Activated naive CD8-positive, alpha-beta T cell treated with anti-CD3 and anti-CD28 coated beads, Interleukin-2, amount 10 ng/mL, durations not matched to agents 7 days and 5 days (primary cell): ENCODE results near the gene AOC1. TPM values are rescaled to one million over a fixed set of nuclear protein-coding genes. Genes with fewer than 3 reads are reported as not detected.
"Not testable (repeated sequence)": the region's sequence is repeated elsewhere in the genome, so short reads cannot be mapped to it uniquely, and the experiment has no call there.

Experiments
- ATAC-seq: fragments of 150-1000 bp; cut with Tn5 transposase; one replicate; pipeline ENCODE4 v1.10.0; 2021; ENCODE audit warnings: low read depth, moderate library complexity
- POLR2A ChIA-PET: fragments of 350-600 bp; sonication (Branson Sonifier 250); formaldehyde crosslinking; loops from one replicate; lab custom pipeline; 2021; ENCODE audit warnings: antibody characterized with exemption; lab: Charles Lee
- DNase-seq: peaks from one replicate; pipeline ENCODE4 v3.0.0; 2021
- H3K27ac Mint-ChIP-seq: one replicate; pipeline ENCODE4 v1.8.0; 2022; ENCODE audit warnings: mild to moderate bottlenecking, mixed read lengths
- H3K27me3 Mint-ChIP-seq: one replicate; pipeline ENCODE4 v1.8.0; 2022; ENCODE audit warnings: mild to moderate bottlenecking, moderate library complexity, mixed read lengths
- H3K36me3 Mint-ChIP-seq: one replicate; pipeline ENCODE4 v1.8.0; 2021; ENCODE audit warnings: mild to moderate bottlenecking, mixed read lengths
- H3K4me1 Mint-ChIP-seq: one replicate; pipeline ENCODE4 v1.8.0; 2021; ENCODE audit warnings: mixed read lengths
- H3K4me3 Mint-ChIP-seq: one replicate; pipeline ENCODE4 v1.8.0; 2022; ENCODE audit warnings: mild to moderate bottlenecking, moderate library complexity, mixed read lengths
- H3K9me3 Mint-ChIP-seq: one replicate; pipeline ENCODE4 v1.8.0; 2021; ENCODE audit warnings: mixed read lengths
- total RNA-seq, 2 experiments: library from RNA; stranded (reverse); gene quantifications; one replicate each; pipeline ENCODE4 v1.2.3, GENCODE V29; 2021

AOC1 gene
- total RNA-seq, 2 experiments from 2014 or later = not detected

GRCh38 chr7:150902078-150903033 lies 50.0 kb downstream of the AOC1 start:
- Mint-ChIP-seq H3K27me3 (peaks cover 58% of the 10 kb centered on the region), H3K4me3 (no peak overlapping the region), H3K27ac (no peak overlapping the region), H3K9me3 (no peaks in the 10 kb centered on the region), H3K4me1 (peaks cover 4% of the 10 kb centered on the region), H3K36me3 (no peaks in the 10 kb centered on the region)
- ATAC-seq (no peak), DNase-seq (no peak)
- POLR2A ChIA-PET = no interaction called here

DNA sequence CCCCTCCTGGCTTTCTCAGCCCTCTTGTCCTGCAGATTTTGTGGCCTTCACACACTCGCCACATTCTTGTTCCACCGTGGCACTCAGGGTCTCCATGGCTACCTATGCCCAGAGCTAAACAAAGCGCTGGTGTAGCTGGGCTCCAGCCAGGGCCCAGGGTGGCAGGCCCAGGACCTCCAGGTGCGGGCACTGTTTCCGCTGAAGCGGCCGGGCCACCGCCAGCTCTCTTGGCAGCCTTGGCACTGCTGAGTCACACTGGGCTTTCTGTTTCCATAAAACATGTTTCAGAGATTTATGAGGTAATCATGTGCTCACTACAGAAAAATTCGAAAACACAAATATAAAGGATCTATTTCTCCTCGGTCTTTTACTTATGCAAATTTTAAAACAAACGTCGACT lies 51.3 kb downstream of the AOC1 start:
- H3K9me3 Mint-ChIP-seq = no peaks in the 10 kb centered on the region
- H3K4me1 Mint-ChIP-seq = peaks cover 2% of the 10 kb centered on the region
- H3K27me3 Mint-ChIP-seq = peaks cover 51% of the 10 kb centered on the region
- DNase-seq (no peak), ATAC-seq (no peak)
- H3K27ac Mint-ChIP-seq = no peak overlapping the region
- H3K4me3 Mint-ChIP-seq = no peak overlapping the region
- H3K36me3 Mint-ChIP-seq = no peaks in the 10 kb centered on the region
- POLR2A ChIA-PET = interaction anchor here (0.6 kb wide), 1 partner anchor 492 kb away, joined by 3 read pairs; no protein-coding TSS in a partner anchor

- no peak overlapping the region for H3K27ac Mint-ChIP-seq
- POLR2A ChIA-PET = no interaction called here
- peaks cover 50% of the 10 kb centered on the region for H3K27me3 Mint-ChIP-seq
- no peak for ATAC-seq
- H3K9me3 Mint-ChIP-seq = no peaks in the 10 kb centered on the region
- H3K4me3 Mint-ChIP-seq = no peak overlapping the region
- no peak for DNase-seq
- peaks cover 7% of the 10 kb centered on the region for H3K4me1 Mint-ChIP-seq
- H3K36me3 Mint-ChIP-seq = no peaks in the 10 kb centered on the region
These were observed 51.9 kb downstream of the AOC1 start for GRCh38 chr7:150904011-150904909.

DNA sequence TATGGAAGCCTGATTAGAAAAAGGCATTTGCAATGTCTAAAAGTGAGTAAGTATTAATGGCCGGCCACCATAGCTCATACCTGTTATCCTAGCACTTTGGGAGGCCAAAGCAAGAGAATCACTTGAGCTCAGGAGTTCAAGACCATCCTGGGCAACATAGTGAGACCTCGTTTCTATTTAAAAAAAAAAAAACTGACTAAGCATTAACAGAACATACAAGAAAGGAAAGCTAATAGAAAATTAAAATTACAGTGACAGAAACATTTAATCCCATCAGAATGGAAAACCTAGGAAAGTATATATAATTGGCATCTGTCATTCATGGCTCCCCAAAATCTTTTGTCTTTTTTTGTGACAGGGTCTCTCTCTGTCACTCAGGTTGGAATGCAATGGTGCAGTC lies 55.9 kb downstream of the AOC1 start:
- POLR2A ChIA-PET = interaction anchor here (0.7 to 0.9 kb wide), 2 partner anchors 55 to 434 kb away, joined by 3 read pairs; partner anchors contain the start of gene NUB1
- DNase-seq = no peak
- no peaks in the 10 kb centered on the region for H3K36me3 Mint-ChIP-seq
- no peak overlapping the region for H3K27ac Mint-ChIP-seq
- H3K27me3 Mint-ChIP-seq = peaks cover 57% of the 10 kb centered on the region
- peaks cover 12% of the 10 kb centered on the region for H3K4me1 Mint-ChIP-seq
- ATAC-seq = no peak
- H3K4me3 Mint-ChIP-seq = no peak overlapping the region
- H3K9me3 Mint-ChIP-seq = no peaks in the 10 kb centered on the region

DNA sequence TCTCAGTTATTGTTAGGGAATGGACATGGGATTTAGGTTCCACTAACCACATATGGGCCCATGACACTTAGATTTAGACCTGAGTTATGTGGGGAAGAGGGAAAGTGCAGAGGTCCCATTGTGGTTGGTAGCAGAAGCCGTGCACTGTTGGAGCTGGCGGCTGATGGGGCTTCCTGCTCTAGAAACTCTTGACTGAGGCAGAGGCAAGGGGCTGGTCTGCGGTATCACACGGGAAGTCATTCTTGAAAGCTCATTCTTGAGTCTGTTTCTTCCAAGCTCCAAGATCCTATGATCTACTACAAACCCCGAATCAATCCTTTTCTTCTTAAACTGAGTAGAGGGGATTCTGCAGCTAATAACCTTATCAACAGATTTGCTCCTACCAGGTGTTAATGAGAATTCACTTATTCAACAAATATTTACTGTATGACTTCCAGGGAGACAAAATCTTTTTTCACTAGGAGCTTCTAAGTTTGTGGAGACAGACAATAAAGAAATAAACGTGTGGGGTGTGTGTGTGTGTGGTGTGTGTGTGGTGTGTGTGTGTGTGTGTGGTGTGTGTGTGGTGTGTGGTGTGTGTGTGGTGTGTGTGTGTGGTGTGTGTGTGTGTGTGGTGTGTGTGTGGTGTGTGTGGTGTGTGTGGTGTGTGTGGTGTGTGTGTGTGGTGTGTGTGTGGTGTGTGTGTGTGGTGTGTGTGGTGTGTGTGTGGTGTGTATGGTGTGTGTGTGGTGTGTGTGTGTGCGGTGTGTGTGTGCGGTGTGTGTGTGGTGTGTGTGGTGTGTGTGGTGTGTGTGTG lies 57.1 kb downstream of the AOC1 start:
- Mint-ChIP-seq H3K4me3 (peak overlapping the region; percentile 52), H3K4me1 (peaks cover 12% of the 10 kb centered on the region), H3K9me3 (no peaks in the 10 kb centered on the region), H3K27ac (peak overlapping the region; percentile 61), H3K36me3 (no peaks in the 10 kb centered on the region), H3K27me3 (peaks cover 52% of the 10 kb centered on the region)
- peak; percentile 93 for ATAC-seq
- DNase-seq = peak; percentile 55
- POLR2A ChIA-PET = interaction anchor here (0.6 to 1.2 kb wide), 5 partner anchors 11 to 101 kb away, joined by 3 to 4 read pairs (median 3); no protein-coding TSS in a partner anchor

DNA sequence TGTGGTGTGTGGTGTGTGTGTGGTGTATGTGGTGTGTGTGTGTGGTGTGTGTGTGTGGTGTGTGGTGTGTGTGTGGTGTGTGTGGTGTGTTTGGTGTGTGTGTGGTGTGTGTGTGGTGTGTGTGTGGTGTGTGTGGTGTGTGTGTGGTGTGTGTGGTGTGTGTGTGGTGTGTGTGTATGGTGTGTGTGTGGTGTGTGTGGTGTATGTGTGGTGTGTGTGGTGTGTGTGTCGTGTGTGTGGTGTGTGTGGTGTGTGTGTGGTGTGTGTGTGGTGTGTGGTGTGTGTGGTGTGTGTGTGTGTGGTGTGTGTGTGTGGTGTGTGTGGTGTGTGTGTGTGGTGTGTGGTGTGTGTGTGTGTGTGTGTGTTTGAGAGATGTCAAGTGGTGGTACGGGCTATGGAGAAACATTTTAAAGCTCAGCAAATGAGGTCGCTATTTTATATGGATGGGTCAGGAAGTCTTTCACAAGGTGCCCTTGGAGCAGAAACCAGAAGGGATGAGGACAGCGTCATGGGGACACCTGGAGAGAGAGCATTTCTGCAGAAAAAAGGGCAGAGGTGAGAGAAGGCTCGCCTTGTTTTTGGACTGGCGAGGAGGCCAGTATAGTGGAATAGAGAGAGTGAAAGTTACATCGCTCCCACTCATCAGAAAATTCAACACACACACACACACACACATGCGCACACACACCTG lies 58.1 kb downstream of the AOC1 start:
- H3K9me3 Mint-ChIP-seq, H3K36me3 Mint-ChIP-seq, DNase-seq, H3K27ac Mint-ChIP-seq, ATAC-seq, H3K4me3 Mint-ChIP-seq: not testable (repeated sequence)
- Mint-ChIP-seq H3K27me3 (peaks cover 51% of the 10 kb centered on the region), H3K4me1 (peaks cover 15% of the 10 kb centered on the region)
- POLR2A ChIA-PET = interaction anchor here (0.6 to 0.7 kb wide), 2 partner anchors 13 to 39 kb away, joined by 3 read pairs; no protein-coding TSS in a partner anchor

DNA sequence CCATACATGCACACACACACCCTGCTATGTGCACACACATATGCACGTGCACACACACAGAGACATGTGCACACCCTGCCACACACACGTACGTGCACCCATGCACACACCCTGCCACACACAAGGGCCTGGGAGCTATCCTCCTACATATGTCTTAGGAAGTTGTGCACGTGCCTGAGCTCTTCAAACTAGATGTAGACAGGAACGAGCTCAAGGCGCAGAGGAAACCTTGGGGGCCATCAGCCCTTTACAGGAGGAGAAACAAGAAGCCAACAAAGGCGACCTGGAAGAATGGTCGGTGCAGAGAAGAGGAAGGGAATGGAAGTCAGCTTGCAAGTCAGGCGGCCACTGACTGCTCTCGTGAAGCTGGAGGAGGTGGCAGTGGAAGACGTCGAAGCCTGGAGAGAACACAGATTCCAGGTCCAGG lies 58.7 kb downstream of the AOC1 start:
- peaks cover 51% of the 10 kb centered on the region for H3K27me3 Mint-ChIP-seq
- DNase-seq (no peak), ATAC-seq (no peak)
- no peaks in the 10 kb centered on the region for H3K9me3 Mint-ChIP-seq
- no peak overlapping the region for H3K4me3 Mint-ChIP-seq
- POLR2A ChIA-PET = interaction anchor here (0.6 to 0.7 kb wide), 2 partner anchors 12 to 38 kb away, joined by 3 read pairs; no protein-coding TSS in a partner anchor
- H3K4me1 Mint-ChIP-seq = peaks cover 16% of the 10 kb centered on the region
- H3K27ac Mint-ChIP-seq = no peak overlapping the region
- H3K36me3 Mint-ChIP-seq = no peaks in the 10 kb centered on the region

Other genes with a start within 250 kb of the AOC1 start
- 100 to 1,000 TPM; 124 to 130 TPM for gene GIMAP6, start 220.1 kb upstream of the AOC1 start, total RNA-seq
- gene GIMAP2, start 166.8 kb upstream of the AOC1 start, total RNA-seq = 100 to 1,000 TPM; 139 to 140 TPM
- 10 to 100 TPM; 42.1 to 43.0 TPM for gene GIMAP1, start 135.9 kb upstream of the AOC1 start, total RNA-seq
- 100 to 1,000 TPM; 112 to 123 TPM for gene GIMAP5, start 115.1 kb upstream of the AOC1 start, total RNA-seq
- gene TMEM176B, start 52.2 kb upstream of the AOC1 start, total RNA-seq = under 1 TPM; 0.61 to 0.82 TPM
- gene TMEM176A, start 51.7 kb upstream of the AOC1 start, total RNA-seq = under 1 TPM in 1 of 2 experiments, not detected in 1; 0.54 TPM
- under 1 TPM; 0.50 to 0.54 TPM for gene KCNH2, start 125.8 kb downstream of the AOC1 start, total RNA-seq
- gene NOS3, start 138.5 kb downstream of the AOC1 start, total RNA-seq = 10 to 100 TPM; 12.5 to 15.8 TPM
- 10 to 100 TPM; 11.1 to 11.6 TPM for gene ATG9B, start 172.0 kb downstream of the AOC1 start, total RNA-seq
- 10 to 100 TPM; 48.1 to 48.3 TPM for gene ABCB8, start 175.9 kb downstream of the AOC1 start, total RNA-seq
- gene ASIC3, start 196.0 kb downstream of the AOC1 start, total RNA-seq = 1 to 10 TPM; 4.7 to 6.0 TPM
- gene CDK5, start 205.4 kb downstream of the AOC1 start, total RNA-seq = 10 to 100 TPM; 15.3 to 15.9 TPM
- 10 to 100 TPM; 86.8 to 89.9 TPM for gene SLC4A2, start 207.1 kb downstream of the AOC1 start, total RNA-seq
- 100 to 1,000 TPM in 1 of 2 experiments, 10 to 100 TPM in 1; 96.5 to 100 TPM for gene FASTK, start 228.3 kb downstream of the AOC1 start, total RNA-seq
- 10 to 100 TPM; 75.7 to 78.3 TPM for gene TMUB1, start 231.0 kb downstream of the AOC1 start, total RNA-seq
- gene AGAP3, start 234.0 kb downstream of the AOC1 start, total RNA-seq = 10 to 100 TPM; 31.7 to 32.7 TPM